GM23338 (cell line): Measurements from ENCODE around the gene CTNNA2. TPM values are rescaled to one million over a fixed set of nuclear protein-coding genes. Genes with fewer than 3 reads are reported as not detected.

ENCODE experiments used
- ATAC-seq: fragments of 200-7000 bp; cut with Tn5 transposase; 3 replicates; pipeline ENCODE4 v1.9.1; 2020
- DNase-seq: peaks from one replicate; pipeline ENCODE4 v3.0.0-alpha.2; 2015; ENCODE audit warnings: low spot score
- H2AFZ ChIP-seq: fragments of 200-600 bp; sonication (generic); 2 replicates; pipeline ENCODE4 v1.8.0; 2016; ENCODE audit warnings: antibody characterized with exemption, mild to moderate bottlenecking, moderate library complexity
- H3F3A ChIP-seq: fragments of 200-600 bp; sonication (generic); replicated peaks from 2 replicates; pipeline ENCODE4 v1.8.0; 2017; ENCODE audit warnings: antibody characterized with exemption, mixed run types, low read depth
- H3K27ac ChIP-seq: fragments of 200-600 bp; sonication (generic); 2 replicates; pipeline ENCODE4 v1.6.1; 2016; ENCODE audit warnings: low read depth
- H3K27me3 ChIP-seq: fragments of 200-600 bp; sonication (generic); 2 replicates; pipeline ENCODE4 v1.8.0; 2016; ENCODE audit warnings: mild to moderate bottlenecking, mixed run types, moderate library complexity; ENCODE audit not compliant: insufficient read depth
- H3K36me3 ChIP-seq: fragments of 200-600 bp; sonication (generic); 2 replicates; pipeline ENCODE4 v1.8.0; 2016; ENCODE audit warnings: mild to moderate bottlenecking; ENCODE audit not compliant: insufficient read depth
- H3K4me1 ChIP-seq: fragments of 200-600 bp; sonication (generic); 2 replicates; pipeline ENCODE4 v1.8.0; 2016; ENCODE audit warnings: mild to moderate bottlenecking, moderate library complexity; ENCODE audit not compliant: insufficient read depth
- H3K4me2 ChIP-seq: fragments of 200-600 bp; sonication (generic); 2 replicates; pipeline ENCODE4 v1.7.1; 2017; ENCODE audit warnings: mixed run types
- H3K4me3 ChIP-seq: fragments of 200-600 bp; sonication (generic); 2 replicates; pipeline ENCODE4 v1.6.1; 2016; ENCODE audit warnings: mixed run types
- H3K79me2 ChIP-seq: fragments of 200-600 bp; sonication (generic); replicated peaks from 2 replicates; pipeline ENCODE4 v1.8.0; 2017; ENCODE audit warnings: mild to moderate bottlenecking; ENCODE audit not compliant: insufficient read depth
- H3K9me2 ChIP-seq: fragments of 200-600 bp; sonication (generic); 2 replicates; pipeline ENCODE4 v1.8.0; 2017; ENCODE audit not compliant: insufficient read depth
- H4K20me1 ChIP-seq: fragments of 200-600 bp; sonication (generic); replicated peaks from 2 replicates; pipeline ENCODE4 v1.8.0; 2017; ENCODE audit warnings: mild to moderate bottlenecking; ENCODE audit not compliant: insufficient read depth
- H3K27ac Mint-ChIP-seq: 2 replicates; pipeline ENCODE4 v1.8.0; 2020; ENCODE audit warnings: inconsistent platforms, mild to moderate bottlenecking, moderate library complexity, mixed read lengths
- H3K27me3 Mint-ChIP-seq: 3 replicates; pipeline ENCODE4 v1.8.0; 2022; ENCODE audit warnings: low read depth, mild to moderate bottlenecking, moderate library complexity, mixed read lengths, inconsistent platforms; ENCODE audit not compliant: insufficient read depth, poor library complexity
- H3K36me3 Mint-ChIP-seq: 3 replicates; pipeline ENCODE4 v1.8.0; 2021; ENCODE audit warnings: low read depth, mild to moderate bottlenecking, inconsistent platforms, moderate library complexity, mixed read lengths
- H3K4me1 Mint-ChIP-seq: 3 replicates; pipeline ENCODE4 v1.8.0; 2020; ENCODE audit warnings: mild to moderate bottlenecking, inconsistent platforms, mixed read lengths
- H3K4me3 Mint-ChIP-seq: 3 replicates; pipeline ENCODE4 v1.8.0; 2021; ENCODE audit warnings: moderate library complexity, mild to moderate bottlenecking, inconsistent platforms, mixed read lengths
- H3K9me3 Mint-ChIP-seq: 3 replicates; pipeline ENCODE4 v1.8.0; 2020; ENCODE audit warnings: moderate library complexity, mild to moderate bottlenecking, inconsistent platforms, mixed read lengths
- CREB1 ChIP-seq: fragments of 250-450 bp; sonication (Bioruptor Pico); IDR thresholded peaks from 2 replicates; pipeline ENCODE4 v1.5.0; 2020; ENCODE audit warnings: low read depth, mild to moderate bottlenecking, moderate library complexity
- EZH2 ChIP-seq: fragments of 200-600 bp; sonication (generic); IDR thresholded peaks from one replicate; pipeline ENCODE4 v1.8.0; 2017; ENCODE audit warnings: antibody characterized with exemption, mild to moderate bottlenecking, low read depth; ENCODE audit not compliant: unreplicated experiment
- EZH2phosphoT487 ChIP-seq: fragments of 200-600 bp; sonication (generic); IDR thresholded peaks from one replicate; pipeline ENCODE4 v1.8.1; 2018; ENCODE audit warnings: antibody characterized with exemption; ENCODE audit not compliant: unreplicated experiment
- JUNB ChIP-seq: IDR thresholded peaks from one replicate; pipeline ENCODE4 v1.6.1; 2016; ENCODE audit warnings: antibody characterized with exemption; ENCODE audit not compliant: unreplicated experiment
- POLR2AphosphoS5 ChIP-seq: IDR thresholded peaks from 2 replicates; pipeline ENCODE4 v1.6.1; 2016; ENCODE audit warnings: antibody characterized with exemption, low read depth
- REST ChIP-seq: IDR thresholded peaks from one replicate; pipeline ENCODE4 v1.6.1; 2018; ENCODE audit warnings: antibody characterized with exemption; ENCODE audit not compliant: unreplicated experiment
- STAT1 ChIP-seq: IDR thresholded peaks from one replicate; pipeline ENCODE4 v1.6.1; 2016; ENCODE audit warnings: antibody characterized with exemption; ENCODE audit not compliant: unreplicated experiment
- polyA plus RNA-seq: library from polyadenylated mRNA; unstranded; fragments of >200 nt; fragmentation: Nextera tagmentation; extraction: Ambion mirVana; gene quantifications from 2 replicates; pipeline ENCODE4 v1.2.1, GENCODE V29; 2016
- total RNA-seq: library from RNA; depleted of rRNA; stranded (reverse); fragments of >200 nt; shearing (Covaris generic); gene quantifications from 2 replicates; pipeline ENCODE4 v1.2.3, GENCODE V29; 2014
- TF ChIP-seq, protein P1 (sequence below): fragments of 250-450 bp; sonication (Bioruptor Pico); IDR thresholded peaks from 2 replicates; pipeline ENCODE4 v1.5.0; 2020; ENCODE audit warnings: mild to moderate bottlenecking, moderate library complexity
- TF ChIP-seq, protein P2 (sequence below): IDR thresholded peaks from 2 replicates; pipeline ENCODE4 v1.6.1; 2016; ENCODE audit warnings: antibody characterized with exemption
- TF ChIP-seq, protein P3 (sequence below), 2 experiments: fragments of 200-600 bp in 1 of 2; sonication (generic) in 1 of 2; conservative IDR thresholded peaks; 2 replicates each; pipeline versions ENCODE4 v1.5.1 to v1.6.1; 2016 to 2017; ENCODE audit warnings: antibody characterized with exemption in 2 of 2, low read depth in 2 of 2, mild to moderate bottlenecking in 2 of 2, moderate library complexity in 1 of 2

The CTNNA2 gene
- total and polyA plus RNA-seq, 2 experiments from 2014 or later: 6.4 to 15.6 TPM

DNA sequence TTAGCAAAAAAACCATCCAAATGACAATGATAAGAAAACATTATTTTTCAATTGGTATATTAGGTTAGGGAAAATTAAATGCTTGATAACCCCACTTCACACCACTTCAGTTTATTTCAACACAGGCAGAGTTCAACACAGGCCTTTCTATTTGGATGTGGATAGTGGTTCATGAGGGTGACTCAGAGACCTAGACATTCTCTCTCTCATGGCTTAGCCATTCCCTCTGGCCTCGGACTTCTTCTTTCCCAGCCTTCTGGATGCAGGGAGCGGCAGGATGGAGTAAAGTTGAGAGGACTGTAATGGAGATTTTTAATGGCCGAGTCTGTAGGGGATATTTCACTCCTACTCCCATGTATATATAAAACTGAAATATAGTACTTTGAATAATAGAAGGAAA is 109.7 kb downstream of the CTNNA2 start:
- no peak overlapping the region for H3K4me2 ChIP-seq
- no peaks in the 10 kb centered on the region for H3K36me3 Mint-ChIP-seq
- no peak overlapping the region for H3K4me3 Mint-ChIP-seq
- no peaks in the 10 kb centered on the region for H3K27me3 ChIP-seq
- no peaks in the 10 kb centered on the region for H3K36me3 ChIP-seq
- H3K27ac ChIP-seq: no peak overlapping the region
- H3K4me1 Mint-ChIP-seq: no peaks in the 10 kb centered on the region; the same call in 2 of the 3 replicates
- H3K27me3 Mint-ChIP-seq: peaks cover 1% of the 10 kb centered on the region
- no peaks in the 10 kb centered on the region for H3K9me3 Mint-ChIP-seq
- no peaks in the 10 kb centered on the region for H3K4me1 ChIP-seq
- H3K4me3 ChIP-seq: no peak overlapping the region
- ATAC-seq (no peak), DNase-seq (no peak)
- H4K20me1 ChIP-seq: no peaks in the 10 kb centered on the region
- no peaks in the 10 kb centered on the region for H3F3A ChIP-seq
- H3K27ac Mint-ChIP-seq: no peak overlapping the region
- no peaks in the 10 kb centered on the region for H3K79me2 ChIP-seq
- H2AFZ ChIP-seq: no peak overlapping the region
- no peaks in the 10 kb centered on the region for H3K9me2 ChIP-seq
- no peak for TF ChIP-seq JUNB

- H3K9me3 Mint-ChIP-seq: no peaks in the 10 kb centered on the region
- H3K27me3 Mint-ChIP-seq: peaks cover 1% of the 10 kb centered on the region
- no peak overlapping the region for H3K4me3 Mint-ChIP-seq
- no peak for DNase-seq
- Histone ChIP-seq H3K4me2 (no peak overlapping the region), H2AFZ (no peak overlapping the region), H3K79me2 (no peaks in the 10 kb centered on the region), H3K36me3 (no peaks in the 10 kb centered on the region), H3K4me3 (no peak overlapping the region), H3F3A (no peaks in the 10 kb centered on the region), H4K20me1 (no peaks in the 10 kb centered on the region), H3K27ac (no peak overlapping the region), H3K27me3 (no peaks in the 10 kb centered on the region), H3K4me1 (no peaks in the 10 kb centered on the region), H3K9me2 (no peaks in the 10 kb centered on the region)
- no peaks in the 10 kb centered on the region for H3K36me3 Mint-ChIP-seq
- no peak for ATAC-seq
- H3K4me1 Mint-ChIP-seq: peaks cover 2% of the 10 kb centered on the region; the same call in 2 of the 3 replicates
- H3K27ac Mint-ChIP-seq: no peak overlapping the region; the same call in 1 of the 2 replicates
- TF ChIP-seq STAT1 (no peak), EZH2 (no peak), CREB1 (CRISPR knock-in tag) (no peak), EZH2phosphoT487 (no peak), POLR2AphosphoS5 (no peak), JUNB (no peak), REST (no peak)
- TF ChIP-seq, protein P1, sequence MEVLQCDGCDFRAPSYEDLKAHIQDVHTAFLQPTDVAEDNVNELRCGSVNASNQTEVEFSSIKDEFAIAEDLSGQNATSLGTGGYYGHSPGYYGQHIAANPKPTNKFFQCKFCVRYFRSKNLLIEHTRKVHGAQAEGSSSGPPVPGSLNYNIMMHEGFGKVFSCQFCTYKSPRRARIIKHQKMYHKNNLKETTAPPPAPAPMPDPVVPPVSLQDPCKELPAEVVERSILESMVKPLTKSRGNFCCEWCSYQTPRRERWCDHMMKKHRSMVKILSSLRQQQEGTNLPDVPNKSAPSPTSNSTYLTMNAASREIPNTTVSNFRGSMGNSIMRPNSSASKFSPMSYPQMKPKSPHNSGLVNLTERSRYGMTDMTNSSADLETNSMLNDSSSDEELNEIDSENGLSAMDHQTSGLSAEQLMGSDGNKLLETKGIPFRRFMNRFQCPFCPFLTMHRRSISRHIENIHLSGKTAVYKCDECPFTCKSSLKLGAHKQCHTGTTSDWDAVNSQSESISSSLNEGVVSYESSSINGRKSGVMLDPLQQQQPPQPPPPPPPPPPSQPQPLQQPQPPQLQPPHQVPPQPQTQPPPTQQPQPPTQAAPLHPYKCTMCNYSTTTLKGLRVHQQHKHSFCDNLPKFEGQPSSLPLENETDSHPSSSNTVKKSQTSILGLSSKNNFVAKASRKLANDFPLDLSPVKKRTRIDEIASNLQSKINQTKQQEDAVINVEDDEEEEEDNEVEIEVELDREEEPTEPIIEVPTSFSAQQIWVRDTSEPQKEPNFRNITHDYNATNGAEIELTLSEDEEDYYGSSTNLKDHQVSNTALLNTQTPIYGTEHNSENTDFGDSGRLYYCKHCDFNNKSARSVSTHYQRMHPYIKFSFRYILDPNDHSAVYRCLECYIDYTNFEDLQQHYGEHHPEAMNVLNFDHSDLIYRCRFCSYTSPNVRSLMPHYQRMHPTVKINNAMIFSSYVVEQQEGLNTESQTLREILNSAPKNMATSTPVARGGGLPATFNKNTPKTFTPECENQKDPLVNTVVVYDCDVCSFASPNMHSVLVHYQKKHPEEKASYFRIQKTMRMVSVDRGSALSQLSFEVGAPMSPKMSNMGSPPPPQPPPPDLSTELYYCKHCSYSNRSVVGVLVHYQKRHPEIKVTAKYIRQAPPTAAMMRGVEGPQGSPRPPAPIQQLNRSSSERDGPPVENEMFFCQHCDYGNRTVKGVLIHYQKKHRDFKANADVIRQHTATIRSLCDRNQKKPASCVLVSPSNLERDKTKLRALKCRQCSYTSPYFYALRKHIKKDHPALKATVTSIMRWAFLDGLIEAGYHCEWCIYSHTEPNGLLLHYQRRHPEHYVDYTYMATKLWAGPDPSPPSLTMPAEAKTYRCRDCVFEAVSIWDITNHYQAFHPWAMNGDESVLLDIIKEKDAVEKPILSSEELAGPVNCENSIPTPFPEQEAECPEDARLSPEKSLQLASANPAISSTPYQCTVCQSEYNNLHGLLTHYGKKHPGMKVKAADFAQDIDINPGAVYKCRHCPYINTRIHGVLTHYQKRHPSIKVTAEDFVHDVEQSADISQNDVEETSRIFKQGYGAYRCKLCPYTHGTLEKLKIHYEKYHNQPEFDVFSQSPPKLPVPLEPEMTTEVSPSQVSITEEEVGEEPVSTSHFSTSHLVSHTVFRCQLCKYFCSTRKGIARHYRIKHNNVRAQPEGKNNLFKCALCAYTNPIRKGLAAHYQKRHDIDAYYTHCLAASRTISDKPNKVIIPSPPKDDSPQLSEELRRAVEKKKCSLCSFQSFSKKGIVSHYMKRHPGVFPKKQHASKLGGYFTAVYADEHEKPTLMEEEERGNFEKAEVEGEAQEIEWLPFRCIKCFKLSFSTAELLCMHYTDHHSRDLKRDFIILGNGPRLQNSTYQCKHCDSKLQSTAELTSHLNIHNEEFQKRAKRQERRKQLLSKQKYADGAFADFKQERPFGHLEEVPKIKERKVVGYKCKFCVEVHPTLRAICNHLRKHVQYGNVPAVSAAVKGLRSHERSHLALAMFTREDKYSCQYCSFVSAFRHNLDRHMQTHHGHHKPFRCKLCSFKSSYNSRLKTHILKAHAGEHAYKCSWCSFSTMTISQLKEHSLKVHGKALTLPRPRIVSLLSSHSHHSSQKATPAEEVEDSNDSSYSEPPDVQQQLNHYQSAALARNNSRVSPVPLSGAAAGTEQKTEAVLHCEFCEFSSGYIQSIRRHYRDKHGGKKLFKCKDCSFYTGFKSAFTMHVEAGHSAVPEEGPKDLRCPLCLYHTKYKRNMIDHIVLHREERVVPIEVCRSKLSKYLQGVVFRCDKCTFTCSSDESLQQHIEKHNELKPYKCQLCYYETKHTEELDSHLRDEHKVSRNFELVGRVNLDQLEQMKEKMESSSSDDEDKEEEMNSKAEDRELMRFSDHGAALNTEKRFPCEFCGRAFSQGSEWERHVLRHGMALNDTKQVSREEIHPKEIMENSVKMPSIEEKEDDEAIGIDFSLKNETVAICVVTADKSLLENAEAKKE (CRISPR knock-in tag): no peak
- TF ChIP-seq, protein P2, sequence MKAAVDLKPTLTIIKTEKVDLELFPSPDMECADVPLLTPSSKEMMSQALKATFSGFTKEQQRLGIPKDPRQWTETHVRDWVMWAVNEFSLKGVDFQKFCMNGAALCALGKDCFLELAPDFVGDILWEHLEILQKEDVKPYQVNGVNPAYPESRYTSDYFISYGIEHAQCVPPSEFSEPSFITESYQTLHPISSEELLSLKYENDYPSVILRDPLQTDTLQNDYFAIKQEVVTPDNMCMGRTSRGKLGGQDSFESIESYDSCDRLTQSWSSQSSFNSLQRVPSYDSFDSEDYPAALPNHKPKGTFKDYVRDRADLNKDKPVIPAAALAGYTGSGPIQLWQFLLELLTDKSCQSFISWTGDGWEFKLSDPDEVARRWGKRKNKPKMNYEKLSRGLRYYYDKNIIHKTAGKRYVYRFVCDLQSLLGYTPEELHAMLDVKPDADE: no peak
- TF ChIP-seq, protein P3, sequence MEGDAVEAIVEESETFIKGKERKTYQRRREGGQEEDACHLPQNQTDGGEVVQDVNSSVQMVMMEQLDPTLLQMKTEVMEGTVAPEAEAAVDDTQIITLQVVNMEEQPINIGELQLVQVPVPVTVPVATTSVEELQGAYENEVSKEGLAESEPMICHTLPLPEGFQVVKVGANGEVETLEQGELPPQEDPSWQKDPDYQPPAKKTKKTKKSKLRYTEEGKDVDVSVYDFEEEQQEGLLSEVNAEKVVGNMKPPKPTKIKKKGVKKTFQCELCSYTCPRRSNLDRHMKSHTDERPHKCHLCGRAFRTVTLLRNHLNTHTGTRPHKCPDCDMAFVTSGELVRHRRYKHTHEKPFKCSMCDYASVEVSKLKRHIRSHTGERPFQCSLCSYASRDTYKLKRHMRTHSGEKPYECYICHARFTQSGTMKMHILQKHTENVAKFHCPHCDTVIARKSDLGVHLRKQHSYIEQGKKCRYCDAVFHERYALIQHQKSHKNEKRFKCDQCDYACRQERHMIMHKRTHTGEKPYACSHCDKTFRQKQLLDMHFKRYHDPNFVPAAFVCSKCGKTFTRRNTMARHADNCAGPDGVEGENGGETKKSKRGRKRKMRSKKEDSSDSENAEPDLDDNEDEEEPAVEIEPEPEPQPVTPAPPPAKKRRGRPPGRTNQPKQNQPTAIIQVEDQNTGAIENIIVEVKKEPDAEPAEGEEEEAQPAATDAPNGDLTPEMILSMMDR (conservative IDR thresholded peaks at IDR 0.05; ENCODE audit: low read depth in 2 of 2): no peak
Observed at GRCh38 chr2:79627237-79627636, 114.4 kb downstream of the CTNNA2 start.
